Hippocampal formation (tissue), 2 donors: ENCODE data around the gene EFCAB12.
A peak's percentile ranks its signal among the peaks of the same experiment; 100 is the strongest.
"Not testable (repeated sequence)": the region's sequence is repeated elsewhere in the genome, so short reads cannot be mapped to it uniquely, and the experiment has no call there.

Source experiments
- DNase-seq, 2 donors: peaks; one replicate each; lab custom pipeline; 2025; lab: John Stamatoyannopoulos, UW

Gene EFCAB12

DNA sequence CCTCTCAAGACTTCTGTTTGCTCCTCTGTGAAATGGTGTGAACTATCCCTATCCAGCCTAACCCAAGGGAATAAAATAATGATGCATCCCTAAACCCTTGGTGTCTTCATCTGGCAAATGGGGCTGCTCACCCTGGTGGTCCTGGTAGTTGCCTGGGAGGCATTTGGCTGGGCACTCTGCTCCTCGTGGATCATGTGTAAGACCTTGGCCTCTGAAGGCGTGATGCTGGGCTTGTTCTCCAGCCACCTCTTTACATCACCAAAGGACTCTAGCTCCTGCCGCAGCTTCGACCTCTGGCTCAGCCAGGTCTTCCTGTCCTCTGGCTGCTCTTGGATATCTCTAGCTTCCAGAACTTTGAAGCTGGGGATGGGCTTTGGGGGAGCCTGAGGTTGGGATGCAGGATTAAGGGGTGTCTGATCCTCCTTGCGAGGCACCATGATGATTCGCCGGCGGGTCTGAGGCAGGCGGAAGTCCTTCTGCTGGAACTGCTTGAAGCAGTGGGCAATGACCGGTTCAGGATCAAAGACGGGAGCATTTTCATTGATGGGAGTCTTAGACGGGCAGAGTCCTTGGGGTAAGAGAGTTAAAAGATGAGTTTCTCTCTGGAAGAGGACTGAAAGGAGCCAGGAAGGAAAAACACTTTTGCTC is 7.1 kb downstream of the EFCAB12 start:
- no peak for DNase-seq

- no peak for DNase-seq
These were observed 9.0 kb downstream of the EFCAB12 start for GRCh38 chr3:129419476-129419875.

GRCh38 chr3:129418041-129418973 is 10.1 kb downstream of the EFCAB12 start:
- no peak for DNase-seq

DNA sequence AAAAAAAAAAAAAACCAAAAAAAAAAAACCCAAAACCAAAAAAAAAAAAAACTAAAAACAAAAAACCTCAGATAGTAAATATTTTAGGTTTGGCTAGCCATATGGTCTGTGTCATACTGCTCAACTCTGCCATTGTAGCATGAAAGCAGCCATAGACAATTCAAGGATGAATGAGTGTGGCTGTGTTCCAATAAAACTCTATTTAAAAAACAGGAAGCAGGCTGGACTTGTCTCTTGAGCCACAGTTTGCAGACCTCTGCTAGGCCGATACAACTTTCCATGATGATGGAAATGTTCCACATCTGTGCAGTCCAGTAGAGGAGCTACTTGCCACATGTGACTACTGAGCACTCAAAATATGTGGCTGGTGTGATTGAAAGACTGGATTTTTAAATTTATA is 11.1 kb downstream of the EFCAB12 start:
- no peak for DNase-seq

DNA sequence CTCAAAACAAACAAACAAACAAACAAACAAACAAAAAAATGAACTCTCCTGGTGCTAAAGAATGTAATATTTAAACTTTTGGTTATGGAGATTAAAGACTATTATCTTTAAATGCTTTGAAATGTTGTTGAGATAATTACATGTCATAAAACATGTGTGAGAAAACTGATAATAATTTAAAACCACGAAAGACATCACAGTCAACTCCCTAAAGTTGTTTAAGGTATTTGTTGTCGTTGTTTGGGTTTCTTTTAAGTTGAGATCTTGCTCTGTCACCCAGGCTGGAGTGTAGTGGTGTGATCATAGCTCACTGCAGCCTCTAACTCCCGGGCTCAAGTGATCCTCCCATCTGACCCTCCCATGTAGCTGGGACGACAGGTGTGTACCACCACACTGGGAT is 12.0 kb downstream of the EFCAB12 start:
- DNase-seq = no peak

GRCh38 chr3:129415830-129416229 is 12.6 kb downstream of the EFCAB12 start:
- no peak for DNase-seq

- DNase-seq = no peak
These were observed 13.1 kb downstream of the EFCAB12 start for GRCh38 chr3:129415378-129415777.

DNA sequence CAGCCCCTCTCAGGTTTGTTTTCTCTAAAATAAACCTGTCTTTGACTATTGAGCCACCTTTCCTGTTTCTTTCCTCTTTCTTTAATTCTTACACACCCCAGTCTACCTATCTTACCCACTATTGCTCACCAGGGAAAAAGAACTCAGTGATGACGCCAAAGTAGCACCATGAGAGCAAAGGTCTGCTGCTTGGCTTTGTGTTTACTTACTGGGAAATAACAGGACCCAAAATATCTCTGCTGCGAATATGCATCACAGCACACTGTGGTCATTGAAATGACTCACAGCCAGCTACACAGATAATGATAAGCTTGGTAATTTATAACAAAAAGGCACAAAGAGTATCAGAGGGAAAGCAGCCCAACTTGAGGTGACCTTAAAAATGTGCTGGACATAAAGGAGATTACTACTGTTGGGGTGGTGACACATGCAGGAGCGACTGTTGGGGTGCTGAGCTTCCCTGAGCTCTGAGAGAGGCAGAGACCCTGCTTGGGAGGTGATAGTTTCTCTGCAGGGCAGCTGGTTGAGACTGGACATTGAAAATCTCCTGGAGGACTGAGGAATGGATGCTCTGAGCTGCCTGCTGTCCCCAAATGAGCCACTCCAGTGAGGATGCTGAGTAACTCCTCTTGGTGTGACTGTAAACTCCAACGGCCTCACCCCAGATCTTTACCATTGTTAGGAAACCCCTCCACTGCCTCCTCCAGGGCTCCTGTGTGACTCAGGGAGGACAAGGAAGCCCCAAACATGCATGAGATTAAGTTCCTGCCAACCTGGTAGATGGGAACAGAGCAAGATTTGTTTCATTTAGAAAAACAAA is 14.5 kb downstream of the EFCAB12 start:
- DNase-seq = no peak

DNA sequence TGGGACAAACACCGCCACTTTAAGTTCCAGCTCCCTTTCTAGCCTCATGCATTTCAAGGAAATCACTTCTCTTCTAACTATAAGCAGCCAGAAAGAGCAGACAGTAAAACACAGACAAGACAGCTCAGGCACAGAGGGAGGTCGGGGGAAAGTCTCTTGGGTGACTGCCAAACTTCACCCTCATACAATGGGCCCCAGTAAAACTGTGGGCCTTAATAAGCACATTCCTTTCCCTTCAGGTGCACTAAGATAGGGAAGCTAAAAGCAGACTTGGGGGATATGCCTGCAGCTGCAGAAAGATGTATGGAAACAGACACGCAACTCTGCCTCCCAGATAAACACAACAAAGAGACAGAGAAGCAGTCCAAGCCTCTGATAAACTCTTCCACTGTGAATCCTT is 15.2 kb downstream of the EFCAB12 start:
- not testable (repeated sequence) for DNase-seq

GRCh38 chr3:129412542-129413198 is 15.8 kb downstream of the EFCAB12 start:
- DNase-seq = no peak

GRCh38 chr3:129410971-129411370 is 17.5 kb downstream of the EFCAB12 start:
- no peak for DNase-seq

DNA sequence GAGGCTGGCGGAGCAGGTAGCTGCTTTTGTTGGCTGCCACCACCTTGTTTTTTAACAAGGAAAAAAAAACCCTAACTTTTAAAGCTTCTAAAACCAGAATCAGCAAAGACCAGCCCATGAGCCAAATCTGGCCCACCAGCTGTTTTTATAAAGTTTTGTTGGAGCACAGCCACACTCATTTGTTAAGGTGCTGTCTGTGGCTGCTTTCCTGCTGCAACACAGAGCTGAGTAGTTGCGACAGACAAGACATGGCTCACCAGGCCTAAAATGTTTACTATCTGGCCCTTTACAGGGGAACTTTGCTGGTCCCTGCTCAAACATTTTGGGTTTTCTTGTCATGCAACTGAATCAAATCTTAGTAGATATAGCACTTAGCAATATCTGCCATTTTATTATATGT is 18.9 kb downstream of the EFCAB12 start:
- DNase-seq = no peak

GRCh38 chr3:129404610-129405009 is 23.8 kb downstream of the EFCAB12 start:
- DNase-seq = no peak

DNA sequence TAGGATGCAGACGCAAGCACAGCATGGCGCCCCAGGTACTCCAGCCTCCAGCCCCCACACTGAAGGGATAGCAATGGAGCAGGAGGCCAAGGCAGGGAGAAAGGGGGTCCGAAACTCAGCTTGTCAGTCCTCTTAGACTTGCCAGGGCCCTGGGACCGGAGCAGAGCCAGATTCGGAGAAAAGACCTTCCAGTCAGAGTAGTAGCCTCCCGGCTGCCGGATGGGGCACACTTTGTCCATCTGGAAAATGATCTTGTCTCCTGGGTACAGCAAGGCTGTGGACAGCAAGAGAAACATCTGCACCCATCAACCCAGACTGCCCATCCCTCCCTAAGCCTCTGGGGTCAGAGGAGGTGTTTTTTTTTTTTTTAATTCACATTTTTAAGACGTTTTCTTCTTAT is 24.3 kb downstream of the EFCAB12 start:
- DNase-seq = no peak

GRCh38 chr3:129403450-129403849 is 25.0 kb downstream of the EFCAB12 start:
- no peak for DNase-seq

- DNase-seq = no peak
These were observed 25.8 kb downstream of the EFCAB12 start for GRCh38 chr3:129402616-129403015.

DNA sequence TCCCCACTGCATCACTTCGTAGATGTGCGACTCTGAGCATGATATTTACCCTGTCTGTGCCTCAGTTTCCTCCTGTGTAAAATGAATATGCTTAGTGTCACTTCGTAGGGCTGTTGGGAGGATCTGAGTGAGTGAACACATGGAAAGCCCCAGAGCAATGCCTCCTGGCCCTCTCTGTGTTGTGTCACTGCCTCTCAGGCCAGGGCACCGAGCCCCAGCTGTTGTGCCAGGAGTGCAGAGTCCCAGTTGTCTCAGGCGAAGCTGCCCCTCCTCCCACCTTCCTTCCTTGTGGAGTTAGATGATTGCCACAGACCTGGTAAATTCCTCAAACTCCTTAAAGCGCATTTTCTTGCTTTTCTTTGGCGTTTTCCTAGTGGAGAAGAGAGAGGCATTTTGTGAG is 26.2 kb downstream of the EFCAB12 start:
- DNase-seq = no peak

- DNase-seq = peak in 1 of 2 donors; percentile 64
These were observed 28.5 kb downstream of the EFCAB12 start for GRCh38 chr3:129399895-129400357.

- DNase-seq = peak; percentile 82 to 97
These were observed 29.1 kb downstream of the EFCAB12 start for GRCh38 chr3:129399145-129399894.

- DNase-seq = no peak
These were observed 29.7 kb downstream of the EFCAB12 start for GRCh38 chr3:129398803-129399144.
